Activated naive CD4-positive, alpha-beta T cell treated with Interleukin-2 at 50 U/mL for 16 hours (primary cell): ENCODE data around the gene DCTN3.
A peak's percentile ranks its signal among the peaks of the same experiment; 100 is the strongest.
"Not testable (repeated sequence)": the region's sequence is repeated elsewhere in the genome, so short reads cannot be mapped to it uniquely, and the experiment has no call there.

Source experiments
- DNase-seq: peaks from one replicate; pipeline ENCODE4 v3.0.0-alpha.2; 2020

Gene DCTN3

DNA sequence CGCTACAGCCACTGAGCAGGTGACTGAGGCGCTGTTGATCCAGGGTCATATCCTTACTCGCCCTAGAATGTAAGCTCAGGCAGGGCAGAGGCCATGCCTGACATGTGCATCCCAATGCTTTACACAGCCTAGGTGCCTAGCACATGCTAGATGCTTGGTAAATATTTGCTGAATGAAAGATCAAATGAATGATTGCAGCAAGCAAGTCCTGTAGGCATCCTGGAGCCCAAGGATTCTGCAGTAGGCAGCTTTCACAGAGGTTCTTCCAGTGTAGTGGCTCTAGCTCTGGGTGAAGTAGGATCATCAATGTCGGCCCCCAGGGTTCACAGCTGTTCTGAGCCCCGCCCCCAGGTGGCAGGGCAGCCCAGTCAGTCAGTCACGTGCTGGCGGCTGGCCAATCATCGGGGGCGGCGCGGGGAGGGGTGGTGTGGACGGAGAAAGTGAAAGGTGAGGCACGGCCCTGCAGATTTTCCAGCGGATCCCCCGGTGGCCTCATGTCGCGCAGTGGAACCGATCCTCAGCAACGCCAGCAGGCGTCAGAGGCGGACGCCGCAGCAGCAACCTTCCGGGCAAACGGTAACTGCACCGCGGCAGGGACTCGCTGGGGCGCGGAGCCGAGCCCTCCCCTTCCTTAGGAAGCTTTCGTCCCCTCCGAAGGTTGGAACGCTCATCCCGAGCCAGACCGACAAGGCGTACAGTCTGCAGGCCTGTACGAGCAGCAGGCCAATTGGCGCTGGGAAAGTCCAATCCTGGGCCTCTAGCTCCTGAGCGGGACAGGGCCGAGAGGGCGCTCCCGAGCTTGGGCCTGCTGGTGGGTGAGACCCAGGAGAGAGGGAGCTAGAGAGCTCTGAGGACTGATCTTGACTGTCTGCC is 26.2 kb upstream of the DCTN3 start, which contains the start of gene GALT:
Gene GALT (plus strand): TSS at position 465 of the 873 bp plus-strand sequence. CDS start 30 bp downstream, at position 495.
- DNase-seq, result peak; percentile 97

GRCh38 chr9:34644766-34645314 is 24.5 kb upstream of the DCTN3 start:
- DNase-seq, result no peak

DNA sequence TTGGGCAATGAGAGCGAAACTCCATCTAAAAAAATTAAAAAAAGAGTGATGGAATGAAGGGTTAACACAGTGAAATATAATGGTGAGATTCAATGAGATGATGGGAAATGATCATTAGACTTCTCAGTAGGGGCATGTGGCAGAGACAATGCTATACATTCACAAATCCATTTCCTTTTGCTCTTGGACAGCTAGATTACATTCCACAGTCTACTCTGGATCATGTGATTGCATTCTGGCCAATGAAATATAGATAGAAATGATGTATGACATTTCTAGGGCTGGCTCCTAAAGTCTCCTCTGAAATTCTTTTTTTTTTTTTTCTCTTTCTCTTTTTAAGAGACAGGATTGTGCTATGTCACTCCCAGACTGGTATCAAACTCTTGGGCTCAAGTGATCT is 22.4 kb upstream of the DCTN3 start:
- DNase-seq, result no peak

DNA sequence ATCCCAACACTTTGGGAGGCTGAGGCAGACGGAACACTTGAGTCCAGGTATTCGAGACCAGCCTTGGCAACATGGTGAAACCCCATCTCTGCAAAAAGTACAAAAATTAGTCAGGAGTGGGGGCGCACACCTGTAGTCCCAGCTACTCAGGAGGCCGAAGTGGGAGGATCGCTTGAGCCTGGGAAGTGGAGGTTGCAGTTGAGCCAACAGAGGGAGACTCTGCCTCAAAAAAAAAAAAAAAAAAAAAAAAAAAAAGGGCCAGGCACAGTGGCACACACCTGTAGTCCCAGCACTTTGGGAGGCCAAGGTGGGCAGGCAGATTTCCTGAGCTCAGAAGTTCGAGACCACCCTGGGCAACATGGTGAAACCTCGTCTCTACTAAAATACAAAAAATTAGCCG is 19.0 kb upstream of the DCTN3 start:
- DNase-seq, result not testable (repeated sequence)

DNA sequence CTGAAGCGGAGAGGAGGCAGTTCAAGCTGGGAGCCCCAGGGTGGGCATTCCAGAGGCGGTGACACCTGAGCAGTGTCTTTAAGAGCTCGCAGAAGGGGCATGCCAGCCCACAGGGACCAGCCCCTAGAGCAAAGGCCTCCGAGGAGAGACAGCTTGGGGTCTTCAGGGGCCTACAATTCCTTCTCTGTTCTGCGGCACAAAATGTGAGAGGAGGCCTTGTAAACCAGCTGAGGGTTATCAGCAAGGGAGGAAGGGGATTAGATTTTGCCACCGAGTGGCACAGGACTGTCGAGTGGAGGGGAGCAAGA is 17.8 kb upstream of the DCTN3 start:
- no peak for DNase-seq

- DNase-seq, result peak; percentile 93
Measured at GRCh38 chr9:34637356-34638137, 17.3 kb upstream of the DCTN3 start, which contains the start of gene SIGMAR1. Gene SIGMAR1, minus strand, starts transcription at chr9:34637787. Its CDS starts 90 bp downstream, at chr9:34637697.

GRCh38 chr9:34636791-34637355 is 16.6 kb upstream of the DCTN3 start:
- peak; percentile 49 for DNase-seq

GRCh38 chr9:34635556-34635955 is 15.3 kb upstream of the DCTN3 start:
- DNase-seq, result no peak

GRCh38 chr9:34634551-34635248 is 14.4 kb upstream of the DCTN3 start:
- no peak for DNase-seq

DNA sequence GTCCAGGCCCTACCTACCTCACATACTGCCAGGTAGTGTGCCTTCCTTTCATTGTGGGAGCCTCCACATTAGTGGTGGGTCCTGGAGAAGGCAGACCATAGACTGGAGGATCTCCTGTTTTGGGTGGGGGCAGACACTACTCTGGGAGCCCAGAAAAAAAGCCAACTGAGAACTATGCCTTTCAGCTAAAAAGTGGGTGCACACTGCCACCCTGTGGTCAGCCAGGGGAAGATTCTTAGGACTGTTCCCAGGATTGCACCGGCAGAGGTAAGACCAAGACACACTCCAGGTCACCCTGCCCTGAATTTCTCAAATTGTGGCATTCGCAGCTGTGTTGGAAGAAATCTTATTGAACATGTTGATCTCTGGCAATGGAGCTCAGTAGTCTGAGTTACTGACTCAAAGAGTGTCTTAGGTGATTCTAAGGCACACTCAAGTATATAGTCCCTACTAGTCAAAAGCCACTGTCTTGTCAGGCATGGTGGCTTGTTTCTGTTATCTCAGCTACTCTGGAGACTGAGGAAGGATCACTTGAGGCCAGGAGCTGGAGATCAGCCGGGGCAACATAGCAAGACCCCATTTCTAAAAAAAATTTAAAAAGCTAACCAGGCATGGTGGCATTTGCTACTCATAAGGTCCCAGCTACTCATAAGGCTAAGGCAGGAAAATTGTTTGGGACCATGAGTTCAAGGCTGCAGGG is 13.7 kb upstream of the DCTN3 start:
- DNase-seq, result peak; percentile 74

DNA sequence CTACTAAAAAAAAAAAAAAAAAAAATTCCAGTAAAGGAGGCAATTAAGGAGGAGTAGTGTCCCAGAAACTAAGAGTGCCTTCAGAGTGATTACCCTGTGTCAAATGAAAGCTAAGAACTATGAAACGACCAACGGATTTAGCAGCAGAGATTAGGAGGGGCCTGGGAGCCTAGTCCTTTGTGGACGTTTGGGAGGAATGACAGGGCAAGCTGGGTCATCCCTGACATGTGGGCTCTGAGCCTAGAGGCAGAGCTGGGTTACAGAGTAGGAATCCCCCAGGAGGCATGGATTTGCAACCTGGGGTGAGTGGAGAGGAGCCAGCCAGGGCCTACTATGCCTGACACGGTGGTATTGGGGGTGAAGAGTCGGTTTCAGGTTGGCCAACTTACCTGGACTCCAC is 12.9 kb upstream of the DCTN3 start:
- no peak for DNase-seq

GRCh38 chr9:34630402-34631154 is 10.3 kb upstream of the DCTN3 start:
- DNase-seq, result no peak

GRCh38 chr9:34629491-34629808 is 9.2 kb upstream of the DCTN3 start:
- no peak for DNase-seq

DNA sequence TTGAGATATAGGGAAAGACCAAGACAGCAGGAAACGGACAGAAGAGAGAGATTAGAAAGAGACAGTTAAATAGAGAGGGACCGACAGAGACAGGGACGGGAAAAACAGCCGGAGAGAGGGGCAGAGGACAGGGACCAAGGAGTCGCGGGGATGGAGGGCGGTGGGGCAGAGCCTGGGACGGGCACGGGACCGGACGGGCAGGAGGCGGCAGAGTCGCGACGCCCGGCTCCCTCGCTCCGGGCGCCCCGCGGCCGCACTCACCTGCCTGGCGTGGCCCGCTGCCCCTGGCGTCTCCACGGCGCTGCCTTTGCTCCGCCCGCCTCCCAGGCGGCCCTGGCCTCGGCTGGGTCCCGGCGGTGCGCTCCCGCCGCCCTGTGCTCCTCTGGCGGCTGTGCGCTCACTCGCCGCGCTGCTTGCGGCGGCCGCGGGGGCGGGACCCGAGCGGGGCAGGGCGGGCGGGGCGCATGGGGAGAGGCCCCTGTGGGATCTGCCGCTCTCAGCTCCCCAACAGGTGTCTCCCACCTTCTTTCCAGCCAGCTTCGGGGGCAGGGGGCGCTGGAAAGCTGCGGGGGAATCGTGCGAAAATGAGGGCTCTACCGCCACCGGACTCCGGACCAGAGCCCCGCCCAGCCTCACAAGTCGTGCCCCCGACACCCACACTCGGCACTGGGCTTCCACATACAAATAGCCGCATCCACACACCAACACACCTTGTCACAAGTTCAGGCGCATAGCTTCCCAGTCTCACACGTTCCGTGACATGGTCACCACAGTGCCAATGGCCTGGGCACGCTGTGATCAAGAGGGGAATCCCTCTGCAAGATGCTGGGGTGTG is 8.6 kb upstream of the DCTN3 start, which contains the start of gene ARID3C:
Gene ARID3C (minus strand): TSS at position 411 of the 835 bp plus-strand sequence. CDS start 1,052 bp downstream, outside the sequence.
- peak; percentile 58 for DNase-seq

DNA sequence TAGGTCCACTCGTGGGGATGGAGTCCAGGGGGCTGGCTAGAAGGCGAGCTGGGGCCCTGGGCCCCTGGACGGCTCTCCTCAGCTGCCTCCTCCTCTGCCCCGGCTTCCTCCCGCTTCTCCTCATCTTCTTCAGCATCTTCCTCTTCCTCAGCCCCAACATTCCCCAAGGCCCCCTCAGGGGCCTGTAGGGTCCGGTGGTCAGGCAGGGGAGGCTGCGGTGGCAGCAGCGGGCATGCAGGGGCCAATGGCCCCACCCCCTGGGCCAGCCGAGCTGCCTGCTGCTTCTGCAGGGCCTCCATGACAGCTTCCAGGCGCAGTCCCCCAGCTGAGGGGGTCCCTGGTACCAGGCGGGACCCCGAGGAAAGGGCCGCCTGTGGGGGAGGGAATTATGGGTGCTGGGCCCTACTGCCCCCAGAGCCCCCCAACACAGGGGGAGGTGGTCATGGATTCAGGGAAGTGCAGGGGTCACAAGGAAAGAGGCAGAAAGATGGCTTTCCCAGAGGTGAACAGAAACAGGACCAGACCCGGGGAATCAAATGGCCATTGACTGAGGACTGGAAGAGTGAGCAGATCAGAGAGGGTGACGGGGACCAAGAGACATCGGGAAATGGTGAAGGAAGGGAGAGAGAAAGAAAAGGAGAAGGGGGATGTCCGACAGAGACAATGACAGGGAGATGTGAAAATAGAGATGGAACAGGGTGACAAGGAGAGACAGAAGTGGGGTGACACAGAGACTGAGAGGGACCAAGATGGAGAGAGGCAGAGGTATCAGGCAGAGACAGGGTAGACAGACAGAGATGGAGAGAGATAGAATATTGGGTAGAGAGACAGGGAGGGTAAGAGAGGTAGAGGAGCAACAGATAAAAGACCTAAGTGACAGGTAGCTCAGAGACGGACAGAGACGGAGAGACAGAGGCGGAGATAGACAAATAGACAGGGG is 7.7 kb upstream of the DCTN3 start:
- DNase-seq, result no peak

DNA sequence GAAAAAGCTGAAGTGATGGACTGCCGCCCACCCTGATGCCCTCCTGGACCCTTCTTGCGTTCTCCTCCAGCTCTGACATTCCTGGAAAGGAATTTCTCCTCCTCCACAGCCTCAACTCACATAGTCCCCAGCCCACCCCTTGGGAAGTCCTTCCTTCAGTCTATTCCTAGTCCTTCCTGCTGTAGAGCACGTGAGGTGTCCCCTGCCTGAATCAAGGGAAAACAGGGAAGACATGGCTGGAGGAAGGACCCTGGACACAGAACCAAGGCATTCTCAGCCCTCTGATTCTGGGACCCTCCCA is 4.8 kb upstream of the DCTN3 start:
- no peak for DNase-seq

GRCh38 chr9:34624475-34625185 is 4.3 kb upstream of the DCTN3 start:
- no peak for DNase-seq

- peak; percentile 12 for DNase-seq
Measured at GRCh38 chr9:34623374-34624235, 3.3 kb upstream of the DCTN3 start.
